Activated naive CD4-positive, alpha-beta T cell treated with anti-CD3 and anti-CD28 coated beads for 36 hours (primary cell): ENCODE data around the gene SEC63. TPM values are rescaled to one million over a fixed set of nuclear protein-coding genes. Genes with fewer than 3 reads are reported as not detected.
"Not testable (repeated sequence)": the region's sequence is repeated elsewhere in the genome, so short reads cannot be mapped to it uniquely, and the experiment has no call there.

Experiments
- CTCF ChIA-PET: fragments of 350-600 bp; sonication (Branson Sonifier 250); formaldehyde crosslinking; loops from one replicate; lab custom pipeline; 2021; ENCODE audit warnings: antibody characterized with exemption; lab: Charles Lee
- DNase-seq: peaks from one replicate; pipeline ENCODE4 v3.0.0-alpha.2; 2020
- H3K27ac Mint-ChIP-seq: one replicate; pipeline ENCODE4 v1.8.0; 2021; ENCODE audit warnings: mild to moderate bottlenecking, mixed read lengths
- H3K27me3 Mint-ChIP-seq: one replicate; pipeline ENCODE4 v1.8.0; 2021; ENCODE audit warnings: low read depth, mixed read lengths
- H3K36me3 Mint-ChIP-seq: one replicate; pipeline ENCODE4 v1.8.0; 2021; ENCODE audit warnings: low read depth, mixed read lengths
- H3K4me1 Mint-ChIP-seq: one replicate; pipeline ENCODE4 v1.8.0; 2021; ENCODE audit warnings: low read depth, mixed read lengths
- H3K4me3 Mint-ChIP-seq: one replicate; pipeline ENCODE4 v1.8.0; 2021; ENCODE audit warnings: mild to moderate bottlenecking, moderate library complexity, mixed read lengths
- H3K9me3 Mint-ChIP-seq: one replicate; pipeline ENCODE4 v1.8.0; 2021; ENCODE audit warnings: mixed read lengths
- intact Hi-C: fragments of 100-400 bp; cut with micrococcal nuclease; formaldehyde crosslinking; loops from one replicate; pipeline ENCODE4 v1.15.1; 2023
- total RNA-seq, 2 experiments: library from RNA; stranded (reverse); gene quantifications; one replicate each; pipeline ENCODE4 v1.2.3, GENCODE V29; 2021

Gene SEC63
- total RNA-seq, 2 experiments from 2014 or later, result 78.3 to 86.5 TPM

DNA sequence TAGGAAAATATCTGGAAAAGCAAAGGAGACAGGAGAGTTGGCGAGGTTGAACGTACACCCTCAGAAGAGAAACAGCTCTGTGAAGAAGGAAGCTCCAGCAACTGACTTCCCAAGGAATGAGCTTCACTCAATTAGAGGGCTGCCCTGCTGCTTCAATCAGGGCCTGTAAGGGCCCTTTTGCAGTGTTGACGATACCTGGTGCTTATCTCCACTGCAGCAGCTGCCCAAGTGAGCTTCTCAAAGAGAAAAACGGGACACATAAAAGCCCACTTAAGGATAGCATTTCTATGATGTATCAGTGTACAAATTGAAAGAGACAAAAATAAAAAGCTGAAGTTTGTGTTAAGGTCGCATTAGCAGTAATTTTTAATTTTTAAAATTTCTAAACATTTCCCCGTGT, 16.4 kb downstream of the SEC63 start:
- Mint-ChIP-seq H3K27ac (no peak overlapping the region), H3K27me3 (no peaks in the 10 kb centered on the region), H3K9me3 (no peaks in the 10 kb centered on the region), H3K4me1 (peaks cover 37% of the 10 kb centered on the region), H3K36me3 (peaks cover 7% of the 10 kb centered on the region), H3K4me3 (no peak overlapping the region)
- intact Hi-C loops, result no loop called here
- CTCF ChIA-PET, result interaction anchor here (1.0 to 1.4 kb wide), 2 partner anchors 39 to 75 kb away, joined by 3 to 5 read pairs; no protein-coding TSS in a partner anchor
- DNase-seq, result no peak

- no peak for DNase-seq
- intact Hi-C loops, result no loop called here
- no peaks in the 10 kb centered on the region for H3K9me3 Mint-ChIP-seq
- no peaks in the 10 kb centered on the region for H3K27me3 Mint-ChIP-seq
- peaks cover 35% of the 10 kb centered on the region for H3K4me1 Mint-ChIP-seq
- no peak overlapping the region for H3K4me3 Mint-ChIP-seq
- CTCF ChIA-PET, result interaction anchor here (0.7 to 1.4 kb wide), 3 partner anchors 12 to 40 kb away, joined by 3 to 5 read pairs (median 4); no protein-coding TSS in a partner anchor
- no peak overlapping the region for H3K27ac Mint-ChIP-seq
- peaks cover 7% of the 10 kb centered on the region for H3K36me3 Mint-ChIP-seq
These were observed 16.8 kb downstream of the SEC63 start for GRCh38 chr6:107941199-107941598.

GRCh38 chr6:107936910-107937292, 21.1 kb downstream of the SEC63 start:
- Mint-ChIP-seq H3K4me1 (peaks cover 23% of the 10 kb centered on the region), H3K36me3 (peaks cover 19% of the 10 kb centered on the region)
- intact Hi-C loops, H3K27ac Mint-ChIP-seq, CTCF ChIA-PET, H3K9me3 Mint-ChIP-seq, H3K4me3 Mint-ChIP-seq, DNase-seq, H3K27me3 Mint-ChIP-seq: not testable (repeated sequence)

DNA sequence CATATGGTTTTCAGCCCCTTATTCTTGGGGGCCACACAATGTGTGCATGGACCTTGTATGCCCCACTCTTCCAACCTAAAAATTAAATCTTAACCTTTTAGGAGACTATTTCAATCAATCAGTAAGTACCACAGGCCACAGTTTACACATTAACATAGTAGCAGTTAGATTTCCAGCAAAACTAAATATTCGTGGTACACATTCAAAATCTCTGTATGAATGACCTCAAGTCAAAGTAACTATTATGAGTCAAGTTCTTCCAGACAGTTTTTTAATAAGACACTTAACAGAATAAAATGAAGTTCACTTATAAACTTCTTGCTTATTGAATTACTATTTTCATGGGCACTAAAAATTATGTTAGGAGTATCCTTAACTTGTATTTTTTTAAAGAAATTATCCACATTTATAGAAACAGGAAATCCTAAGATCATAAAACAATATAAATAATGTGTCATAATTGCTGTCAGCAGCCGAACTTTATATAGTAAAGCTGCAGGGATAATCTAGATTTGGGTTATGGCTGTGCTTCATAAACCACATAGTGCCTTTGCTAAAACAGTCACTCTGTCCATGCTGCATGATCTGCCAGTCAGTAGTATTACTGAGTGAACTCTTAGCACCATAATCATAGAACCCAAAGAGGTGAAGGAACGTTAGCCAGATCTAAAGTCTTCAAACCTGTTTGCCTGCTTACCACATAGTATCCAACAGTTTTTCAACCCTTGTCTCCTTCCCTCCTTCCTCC, 21.7 kb downstream of the SEC63 start:
- intact Hi-C loops, result no loop called here
- Mint-ChIP-seq H3K27me3 (no peaks in the 10 kb centered on the region), H3K4me1 (peaks cover 24% of the 10 kb centered on the region), H3K9me3 (peaks cover 3% of the 10 kb centered on the region), H3K4me3 (no peak overlapping the region), H3K36me3 (peaks cover 21% of the 10 kb centered on the region), H3K27ac (no peak overlapping the region)
- DNase-seq, result no peak
- CTCF ChIA-PET, result no interaction called here

DNA sequence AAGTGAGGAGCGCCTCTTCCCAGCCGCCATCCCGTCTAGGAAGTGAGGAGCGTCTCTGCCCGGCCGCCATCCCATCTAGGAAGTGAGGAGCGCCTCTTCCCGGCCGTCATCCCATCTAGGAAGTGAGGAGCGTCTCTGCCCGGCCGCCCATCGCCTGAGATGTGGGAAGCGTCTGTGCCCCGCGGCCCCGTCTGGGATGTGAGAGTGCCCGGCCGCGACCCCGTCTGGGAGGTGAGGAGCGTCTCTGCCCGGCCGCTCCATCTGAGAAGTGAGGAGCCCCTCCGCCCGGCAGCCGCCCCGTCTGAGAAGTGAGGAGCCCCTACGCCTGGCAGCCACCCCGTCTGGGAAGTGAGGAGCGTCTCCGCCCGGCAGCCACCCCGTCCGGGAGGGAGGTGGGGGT, 23.8 kb downstream of the SEC63 start:
- H3K4me3 Mint-ChIP-seq, H3K9me3 Mint-ChIP-seq, H3K27me3 Mint-ChIP-seq, intact Hi-C loops, H3K27ac Mint-ChIP-seq, DNase-seq, CTCF ChIA-PET: not testable (repeated sequence)
- H3K36me3 Mint-ChIP-seq, result peaks cover 23% of the 10 kb centered on the region
- peaks cover 14% of the 10 kb centered on the region for H3K4me1 Mint-ChIP-seq

- no peak overlapping the region for H3K27ac Mint-ChIP-seq
- intact Hi-C loops, result no loop called here
- H3K9me3 Mint-ChIP-seq, result peaks cover 3% of the 10 kb centered on the region
- no peaks in the 10 kb centered on the region for H3K27me3 Mint-ChIP-seq
- peaks cover 24% of the 10 kb centered on the region for H3K36me3 Mint-ChIP-seq
- CTCF ChIA-PET, result no interaction called here
- peaks cover 16% of the 10 kb centered on the region for H3K4me1 Mint-ChIP-seq
- H3K4me3 Mint-ChIP-seq, result no peak overlapping the region
- DNase-seq, result no peak
These were observed 25.4 kb downstream of the SEC63 start for GRCh38 chr6:107932580-107932979.

GRCh38 chr6:107931894-107932293, 26.1 kb downstream of the SEC63 start:
- no peak overlapping the region for H3K4me3 Mint-ChIP-seq
- CTCF ChIA-PET, result no interaction called here
- H3K9me3 Mint-ChIP-seq, result peaks cover 3% of the 10 kb centered on the region
- no peaks in the 10 kb centered on the region for H3K27me3 Mint-ChIP-seq
- no peak for DNase-seq
- peaks cover 23% of the 10 kb centered on the region for H3K36me3 Mint-ChIP-seq
- H3K4me1 Mint-ChIP-seq, result peaks cover 16% of the 10 kb centered on the region
- intact Hi-C loops, result no loop called here
- H3K27ac Mint-ChIP-seq, result no peak overlapping the region

GRCh38 chr6:107928984-107929383, 29.0 kb downstream of the SEC63 start:
- CTCF ChIA-PET, result interaction anchor here (1.1 kb wide), 1 partner anchor 12 kb away, joined by 3 read pairs; no protein-coding TSS in a partner anchor
- Mint-ChIP-seq H3K36me3 (peaks cover 31% of the 10 kb centered on the region), H3K27ac (no peak overlapping the region), H3K4me3 (no peak overlapping the region), H3K9me3 (peaks cover 3% of the 10 kb centered on the region), H3K27me3 (no peaks in the 10 kb centered on the region), H3K4me1 (peaks cover 16% of the 10 kb centered on the region)
- no peak for DNase-seq
- intact Hi-C loops, result no loop called here

DNA sequence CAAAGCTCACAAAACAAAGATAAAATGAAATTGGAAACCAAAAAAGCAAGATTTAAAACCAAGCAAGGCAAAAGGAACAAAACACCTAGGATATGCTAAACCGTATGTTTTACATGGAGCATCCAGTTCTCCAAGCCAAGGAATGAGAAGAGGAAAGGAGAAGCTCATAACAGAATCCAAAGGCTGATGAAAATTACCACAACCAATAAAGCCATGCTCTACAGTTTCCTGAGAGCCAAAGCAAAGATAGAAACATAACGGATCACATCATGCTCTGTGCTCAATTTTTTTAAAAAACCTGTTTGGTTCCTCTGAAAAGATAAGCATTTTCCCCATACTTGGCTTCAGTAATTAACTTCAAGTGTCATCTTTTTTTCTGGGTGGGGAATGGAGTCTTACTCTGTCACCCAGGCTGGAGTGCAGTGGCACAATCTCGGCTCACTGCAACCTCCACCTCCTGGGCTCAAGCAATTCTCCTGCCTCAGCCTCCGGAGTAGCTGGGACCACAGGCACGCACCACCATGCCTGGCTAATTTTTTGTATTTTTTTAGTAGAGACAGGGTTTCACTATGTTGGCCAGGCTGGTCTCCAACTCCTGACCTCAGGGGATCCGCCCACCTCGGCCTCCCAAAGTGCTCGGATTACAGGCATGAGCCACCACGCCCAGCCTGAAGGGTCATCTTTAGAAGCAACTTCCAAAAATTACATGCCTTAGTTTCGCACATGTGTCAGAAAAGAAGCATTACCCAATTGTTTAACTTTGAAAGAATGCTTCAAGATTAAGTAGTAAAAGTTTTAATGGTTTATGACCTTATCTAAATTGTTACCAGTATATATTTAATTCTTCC, 31.1 kb downstream of the SEC63 start:
- H3K4me3 Mint-ChIP-seq, CTCF ChIA-PET, intact Hi-C loops, H3K27me3 Mint-ChIP-seq, H3K27ac Mint-ChIP-seq, H3K9me3 Mint-ChIP-seq, DNase-seq, H3K4me1 Mint-ChIP-seq: not testable (repeated sequence)
- H3K36me3 Mint-ChIP-seq, result peaks cover 29% of the 10 kb centered on the region

DNA sequence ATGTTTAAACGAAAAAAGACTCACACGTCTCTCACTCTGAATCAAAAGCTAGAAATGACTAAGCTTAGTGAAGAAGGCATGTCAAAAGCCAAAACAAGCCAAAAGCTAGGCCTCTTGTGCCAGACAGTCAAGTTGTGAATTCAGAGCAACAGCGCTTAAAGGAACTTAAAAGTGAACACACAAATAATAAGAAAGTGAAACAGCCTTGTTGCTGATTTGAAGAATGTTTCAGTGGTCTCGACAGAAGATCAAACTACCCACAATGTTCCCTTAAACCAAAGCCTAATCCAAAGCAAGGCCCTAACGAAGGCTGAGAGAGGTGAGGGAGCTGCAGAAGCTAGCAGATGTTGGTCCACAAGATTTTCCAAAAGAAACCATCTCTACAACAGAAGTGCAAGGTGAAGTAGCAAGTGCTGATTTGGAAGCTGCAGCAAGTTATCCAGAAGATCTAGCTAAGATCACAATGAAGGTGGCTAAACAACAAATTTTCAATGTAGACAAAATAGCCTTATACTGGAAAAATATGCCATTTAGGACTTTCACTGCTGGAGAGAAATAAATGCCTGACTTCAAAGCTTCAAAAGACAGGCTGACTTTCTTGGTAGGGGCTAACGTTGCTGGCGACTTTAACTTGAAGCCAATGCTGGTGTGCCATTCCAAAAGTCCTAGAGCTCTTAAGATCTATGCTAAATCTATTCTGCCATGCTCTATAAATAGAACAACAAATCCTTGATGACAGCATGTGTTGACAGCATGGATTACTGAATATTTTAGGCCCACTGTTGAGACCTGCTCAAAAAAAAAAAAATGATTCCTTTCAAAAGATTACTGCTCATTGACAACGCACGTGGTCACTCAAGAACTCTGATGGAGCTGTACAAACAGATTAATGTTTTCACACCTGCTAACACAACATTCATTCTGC, 40.3 kb downstream of the SEC63 start:
- Mint-ChIP-seq H3K9me3 (peaks cover 9% of the 10 kb centered on the region), H3K36me3 (peaks cover 58% of the 10 kb centered on the region), H3K27me3 (no peaks in the 10 kb centered on the region), H3K4me3 (no peak overlapping the region), H3K27ac (no peak overlapping the region), H3K4me1 (peaks cover 6% of the 10 kb centered on the region)
- CTCF ChIA-PET, result no interaction called here
- DNase-seq, result peak; percentile 8
- intact Hi-C loops, result no loop called here

GRCh38 chr6:107916961-107917360, 41.0 kb downstream of the SEC63 start:
- intact Hi-C loops, H3K9me3 Mint-ChIP-seq, H3K27ac Mint-ChIP-seq, H3K27me3 Mint-ChIP-seq, DNase-seq, H3K4me3 Mint-ChIP-seq, CTCF ChIA-PET, H3K4me1 Mint-ChIP-seq: not testable (repeated sequence)
- peaks cover 55% of the 10 kb centered on the region for H3K36me3 Mint-ChIP-seq

- H3K4me3 Mint-ChIP-seq, result no peak overlapping the region
- CTCF ChIA-PET, result interaction anchor here (1.0 kb wide), 1 partner anchor 237 kb away, joined by 4 read pairs; no protein-coding TSS in a partner anchor
- no peak for DNase-seq
- no peak overlapping the region for H3K27ac Mint-ChIP-seq
- no peaks in the 10 kb centered on the region for H3K4me1 Mint-ChIP-seq
- intact Hi-C loops, result no loop called here
- no peaks in the 10 kb centered on the region for H3K9me3 Mint-ChIP-seq
- H3K36me3 Mint-ChIP-seq, result peaks cover 34% of the 10 kb centered on the region
- no peaks in the 10 kb centered on the region for H3K27me3 Mint-ChIP-seq
These were observed 46.3 kb downstream of the SEC63 start for GRCh38 chr6:107911692-107912091.
